NCI-H345 treated with DMSO at 0.1 percent for 48 hours (cell line): ENCODE measurements around the gene MYL11.

Experiments
- DNase-seq: peaks from one replicate; lab custom pipeline; 2025; ENCODE audit not compliant: unreplicated experiment; lab: John Stamatoyannopoulos, UW

Gene MYL11

GRCh38 chr16:30353438-30354129, 21.0 kb upstream of the MYL11 start:
- no peak for DNase-seq

GRCh38 chr16:30354423-30355143, 20.0 kb upstream of the MYL11 start:
- DNase-seq: no peak

- peak; percentile 98 for DNase-seq
Measured at GRCh38 chr16:30355144-30355953, 19.3 kb upstream of the MYL11 start, which contains the start of gene CD2BP2. CD2BP2 (minus strand) TSS chr16:30355308; CDS start chr16:30354681, 627 bp downstream.

- no peak for DNase-seq
Measured at GRCh38 chr16:30355954-30356308, 18.7 kb upstream of the MYL11 start.

- DNase-seq: no peak
Measured at GRCh38 chr16:30356401-30357084, 18.1 kb upstream of the MYL11 start.

GRCh38 chr16:30357085-30357714, 17.4 kb upstream of the MYL11 start:
- no peak for DNase-seq

GRCh38 chr16:30357715-30358576, 16.7 kb upstream of the MYL11 start:
- no peak for DNase-seq

GRCh38 chr16:30358577-30358936, 16.0 kb upstream of the MYL11 start:
- DNase-seq: no peak

- no peak for DNase-seq
Measured at GRCh38 chr16:30358990-30359870, 15.4 kb upstream of the MYL11 start.

GRCh38 chr16:30359871-30360170, 14.8 kb upstream of the MYL11 start:
- DNase-seq: no peak

GRCh38 chr16:30361180-30361579, 13.4 kb upstream of the MYL11 start:
- no peak for DNase-seq

- DNase-seq: no peak
Measured at GRCh38 chr16:30365200-30365599, 9.4 kb upstream of the MYL11 start.

GRCh38 chr16:30366511-30366910, 8.1 kb upstream of the MYL11 start:
- no peak for DNase-seq

- DNase-seq: no peak
Measured at GRCh38 chr16:30367349-30368009, 7.1 kb upstream of the MYL11 start.

GRCh38 chr16:30368122-30368791, 6.3 kb upstream of the MYL11 start:
- no peak for DNase-seq

GRCh38 chr16:30368792-30369090, 5.9 kb upstream of the MYL11 start:
- no peak for DNase-seq

- no peak for DNase-seq
Measured at GRCh38 chr16:30369091-30369937, 5.3 kb upstream of the MYL11 start.
